Measurements from ENCODE around the gene SAP30L. TPM values are rescaled to one million over a fixed set of nuclear protein-coding genes. Genes with fewer than 3 reads are reported as not detected.

Gene SAP30L
- total RNA-seq, 2 donors from 2014 or later: 25.0 to 37.9 TPM

DNA sequence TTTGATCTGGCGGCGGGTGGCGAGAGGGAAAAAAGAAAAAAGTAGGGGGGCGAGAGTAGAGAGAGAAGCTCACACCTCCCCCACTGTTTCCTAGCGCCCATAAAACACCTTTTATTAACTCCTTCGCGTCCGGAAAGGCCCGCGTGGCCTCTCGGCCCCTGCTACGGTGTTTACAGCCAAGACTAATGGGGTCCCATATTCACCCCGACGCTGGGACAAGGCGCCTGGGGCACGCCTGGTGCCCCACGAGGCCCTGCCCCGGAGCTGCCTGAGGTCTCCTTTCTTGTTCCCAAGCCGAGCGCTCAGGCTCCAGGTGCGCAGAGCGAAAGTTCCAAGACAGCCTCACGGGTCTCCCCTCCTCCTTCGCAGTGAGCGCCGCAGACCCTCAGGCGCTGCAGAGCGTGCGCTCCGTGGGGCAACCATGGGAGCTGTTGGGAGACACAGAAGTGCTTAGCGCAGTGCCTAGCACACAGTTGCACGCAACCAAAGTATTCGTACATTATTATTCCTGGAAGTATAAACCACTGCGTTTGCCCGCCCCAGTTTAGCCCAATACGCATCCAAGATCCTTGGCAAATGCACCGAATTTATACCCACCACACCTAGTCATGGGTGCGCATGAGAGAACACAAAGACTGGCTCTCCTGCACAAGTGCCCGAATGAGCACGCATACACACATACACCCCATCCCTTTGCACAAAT is 27.9 kb downstream of the SAP30L start:
- Mint-ChIP-seq H3K27ac (no peak overlapping the region), H3K4me1 (peaks cover 40% of the 10 kb centered on the region), H3K4me3 (peak overlapping the region; percentile 64)

DNA sequence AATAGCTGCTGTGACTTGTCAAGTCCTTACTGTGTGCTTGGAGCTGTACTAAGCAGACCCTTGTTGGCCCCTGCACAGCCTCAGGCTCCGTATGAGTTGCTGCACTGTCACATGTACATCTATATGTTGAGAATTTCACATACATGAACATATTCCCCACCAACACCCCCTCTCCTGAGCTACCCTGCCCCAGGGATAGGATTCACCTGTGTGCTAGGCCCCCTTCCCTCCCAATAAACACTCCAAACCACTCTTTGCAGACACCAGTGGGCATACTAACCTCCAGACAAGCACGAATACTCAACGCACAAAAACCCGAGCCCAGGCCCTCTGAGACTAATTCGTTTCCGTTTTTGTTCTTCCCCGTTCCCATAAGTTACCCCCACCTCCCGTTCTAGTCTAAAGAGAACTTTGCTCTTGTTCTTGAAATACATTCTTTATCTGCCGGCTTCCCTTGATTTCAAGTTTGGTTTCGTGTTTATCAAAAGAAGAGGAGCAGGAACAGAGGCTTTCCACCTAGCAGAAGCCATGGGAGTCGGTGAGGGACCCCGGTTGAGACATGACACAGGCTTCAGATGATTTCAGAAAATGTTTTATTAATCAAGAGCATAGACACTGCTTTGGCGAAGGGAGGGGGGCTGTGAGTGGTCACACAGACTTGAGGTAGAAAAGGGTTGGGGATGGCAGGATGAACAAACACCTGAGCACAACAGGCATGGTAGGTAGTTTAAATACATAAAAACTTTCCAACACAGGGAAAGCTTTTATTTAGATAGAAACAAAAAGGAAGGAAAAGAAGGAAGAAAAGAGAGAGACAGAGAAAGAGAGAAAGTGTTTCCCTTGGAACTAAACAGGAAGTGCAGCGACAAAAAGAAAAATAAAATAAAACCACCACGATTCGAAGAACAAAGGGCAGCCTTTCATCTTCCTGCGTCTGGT is 28.9 kb downstream of the SAP30L start:
- Mint-ChIP-seq H3K27me3 (peaks cover 83% of the 10 kb centered on the region), H3K4me1 (peaks cover 44% of the 10 kb centered on the region), H3K36me3 (ENCODE audit: low read depth) (peaks cover 12% of the 10 kb centered on the region), H3K4me3 (peak overlapping the region; percentile 64), H3K27ac (no peak overlapping the region)
- no peak for ATAC-seq
- no peak for DNase-seq
- H3K9me3 ChIP-seq (ENCODE audit: control insufficient read depth, low read length, poor library complexity, severe bottlenecking): no peaks in the 10 kb centered on the region

More for the DNA sequence above, 27.9 kb downstream of the SAP30L start:
- H3K36me3 Mint-ChIP-seq (ENCODE audit: low read depth): peaks cover 9% of the 10 kb centered on the region
- H3K9me3 ChIP-seq (ENCODE audit: control insufficient read depth, low read length, poor library complexity, severe bottlenecking): no peaks in the 10 kb centered on the region
- DNase-seq (no peak), ATAC-seq (no peak)
- H3K27me3 Mint-ChIP-seq: peaks cover 84% of the 10 kb centered on the region

DNA sequence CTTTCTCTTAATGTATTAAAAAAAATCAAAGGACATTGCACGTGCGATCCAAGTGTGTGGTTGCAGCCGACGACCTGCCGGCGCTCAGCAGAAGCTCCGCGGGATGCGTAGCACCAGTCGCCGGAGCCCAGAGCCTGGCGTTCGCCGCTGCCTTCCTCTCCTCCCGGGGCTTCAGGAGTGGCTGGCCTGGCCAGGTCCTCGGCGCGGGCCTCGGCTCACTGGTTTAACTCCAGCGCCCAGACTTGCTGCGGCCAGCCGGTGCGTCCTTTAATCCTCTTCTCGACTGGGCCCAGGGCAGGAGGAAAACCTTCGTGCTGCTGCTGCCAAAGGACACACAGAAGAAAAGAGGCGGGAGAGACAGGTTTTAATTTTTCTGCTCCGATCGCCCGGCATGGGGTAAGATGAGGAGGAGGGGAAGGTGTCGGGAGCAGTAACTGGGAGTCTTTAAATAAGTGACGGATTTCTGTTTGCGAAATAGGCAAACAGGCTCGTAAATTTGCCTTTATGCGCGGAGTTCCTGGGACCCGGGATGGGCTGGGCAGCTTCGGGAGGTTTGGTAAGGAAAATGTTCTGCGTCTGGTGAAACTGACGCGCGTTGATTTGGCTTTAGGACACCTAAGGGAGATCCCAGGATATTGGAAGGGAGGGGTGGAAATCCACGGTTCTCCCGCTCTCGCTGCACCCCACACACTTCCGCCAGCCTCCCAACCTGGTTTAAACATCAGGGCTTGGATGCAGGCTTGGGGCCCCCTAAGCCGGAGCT is 30.0 kb downstream of the SAP30L start:
- DNase-seq (no peak), ATAC-seq (no peak)
- H3K4me3 Mint-ChIP-seq: peak overlapping the region; percentile 78
- peaks cover 16% of the 10 kb centered on the region for H3K36me3 Mint-ChIP-seq (ENCODE audit: low read depth)
- no peak overlapping the region for H3K27ac Mint-ChIP-seq
- H3K9me3 ChIP-seq (ENCODE audit: control insufficient read depth, low read length, poor library complexity, severe bottlenecking): no peaks in the 10 kb centered on the region
- peaks cover 84% of the 10 kb centered on the region for H3K27me3 Mint-ChIP-seq
- peaks cover 48% of the 10 kb centered on the region for H3K4me1 Mint-ChIP-seq

DNA sequence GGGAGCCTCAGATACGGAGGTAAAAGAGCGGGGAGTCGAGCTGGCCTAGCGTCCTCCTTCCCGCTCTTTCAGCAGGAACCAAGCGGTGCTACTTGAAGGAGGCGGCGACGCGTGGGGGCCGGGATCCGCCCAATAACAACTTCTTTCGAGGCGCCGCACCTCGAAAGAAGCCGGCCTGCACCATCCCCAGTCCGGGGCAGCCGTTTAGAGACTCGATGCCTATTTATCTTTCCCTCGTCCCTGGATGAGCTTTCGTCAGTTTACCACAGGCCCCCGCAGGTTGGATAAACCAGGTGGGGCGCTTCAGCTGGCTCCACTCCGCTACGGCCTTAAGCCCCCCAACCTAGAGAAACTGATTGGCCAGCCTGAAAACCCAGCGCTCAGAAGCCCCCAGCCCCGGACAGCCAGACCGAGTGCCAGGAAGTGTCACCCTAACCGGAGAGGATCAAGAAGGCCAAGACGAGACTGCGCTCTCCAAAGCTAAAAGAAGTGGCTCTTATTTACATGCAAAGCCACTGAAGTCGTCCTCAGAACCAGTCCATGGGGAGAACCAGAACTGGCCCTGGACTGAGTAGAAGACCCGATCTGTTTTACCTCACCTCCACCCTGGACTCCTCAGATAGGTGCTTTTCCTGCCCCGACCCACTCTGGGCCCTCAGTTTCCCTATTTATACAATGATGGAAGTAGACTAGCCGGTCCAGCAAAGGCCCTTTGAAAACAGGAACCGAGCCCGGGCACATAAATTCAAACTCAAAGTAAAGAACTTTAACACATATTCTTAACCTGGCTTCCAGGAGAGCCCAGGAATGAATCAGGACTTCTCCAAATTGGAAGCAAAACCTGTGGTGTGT is 30.8 kb downstream of the SAP30L start:
- H3K27ac Mint-ChIP-seq: peak overlapping the region; percentile 39
- ATAC-seq (no peak), DNase-seq (no peak)
- H3K27me3 Mint-ChIP-seq: peaks cover 84% of the 10 kb centered on the region
- peaks cover 47% of the 10 kb centered on the region for H3K4me1 Mint-ChIP-seq
- H3K9me3 ChIP-seq (ENCODE audit: control insufficient read depth, low read length, poor library complexity, severe bottlenecking): no peaks in the 10 kb centered on the region
- H3K4me3 Mint-ChIP-seq: peak overlapping the region; percentile 39
- H3K36me3 Mint-ChIP-seq (ENCODE audit: low read depth): peaks cover 16% of the 10 kb centered on the region

DNA sequence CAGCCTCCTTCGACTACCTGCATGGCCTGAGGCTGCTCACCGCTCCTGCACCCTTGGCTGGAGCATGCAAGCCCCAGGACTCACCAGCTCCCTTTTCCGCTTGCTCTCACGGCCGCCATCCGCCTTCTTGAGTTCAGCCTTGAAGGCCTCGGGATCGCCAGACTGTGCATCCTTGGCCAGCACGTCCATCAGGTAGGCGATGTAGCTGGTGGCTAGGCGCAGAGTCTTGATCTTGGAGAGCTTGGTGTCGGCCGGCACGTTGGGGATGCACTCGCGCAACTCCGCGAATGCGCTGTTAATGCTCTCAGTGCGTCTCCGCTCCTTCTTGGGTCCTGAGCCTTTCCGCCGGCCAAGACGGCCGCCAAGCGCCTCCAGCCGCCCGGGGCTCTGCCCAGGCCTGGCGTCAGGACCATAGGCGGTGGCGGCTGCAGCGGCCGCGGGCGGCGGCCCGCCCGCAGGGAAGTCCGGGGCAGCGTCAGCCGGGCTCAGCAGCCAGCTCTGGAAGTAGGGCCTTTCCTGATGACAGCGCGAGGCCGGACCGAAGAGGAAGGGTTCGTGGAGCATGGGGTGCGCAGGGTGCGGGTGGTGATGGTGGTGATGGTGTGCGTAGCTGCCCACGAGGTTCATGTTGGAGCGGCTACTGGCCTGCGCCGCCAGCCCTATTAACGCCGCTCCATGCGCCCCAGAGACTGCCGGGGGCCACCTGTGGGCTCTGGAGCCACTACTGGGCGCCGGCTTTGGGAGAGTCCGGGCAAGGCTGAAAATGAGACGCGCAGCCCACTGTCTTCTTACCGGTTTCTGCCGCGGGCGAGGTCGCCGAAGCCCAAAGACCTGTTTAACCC is 31.8 kb downstream of the SAP30L start:
- Mint-ChIP-seq H3K27ac (peak overlapping the region; percentile 39), H3K27me3 (peaks cover 89% of the 10 kb centered on the region), H3K4me3 (peak overlapping the region; percentile 49), H3K4me1 (peaks cover 47% of the 10 kb centered on the region), H3K36me3 (ENCODE audit: low read depth) (peaks cover 16% of the 10 kb centered on the region)
- no peaks in the 10 kb centered on the region for H3K9me3 ChIP-seq (ENCODE audit: control insufficient read depth, low read length, poor library complexity, severe bottlenecking)
- DNase-seq: no peak
- ATAC-seq: no peak

DNA sequence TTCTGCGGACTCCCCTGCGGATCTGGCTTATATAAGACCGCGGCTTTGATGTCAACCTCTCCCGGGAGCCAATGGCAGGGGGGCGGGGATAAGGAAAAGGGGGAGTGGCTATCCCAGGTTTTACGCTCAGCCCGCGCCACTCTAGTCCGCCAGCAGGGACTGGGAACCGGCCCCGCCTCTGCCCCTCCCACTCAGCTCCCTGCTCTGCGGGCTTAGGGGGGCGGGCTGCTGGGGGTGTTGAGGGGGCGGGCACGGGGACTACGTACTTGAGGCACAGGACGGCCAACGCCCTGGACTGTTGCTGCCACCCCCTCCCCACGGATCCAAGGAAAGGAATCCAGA is 32.4 kb downstream of the SAP30L start, which contains the start of gene HAND1:
Gene HAND1 (minus strand): TSS at position 4 of the 342 bp plus-strand sequence. CDS start 219 bp downstream, outside the sequence.
- ATAC-seq (no peak), DNase-seq (no peak)
- no peaks in the 10 kb centered on the region for H3K9me3 ChIP-seq (ENCODE audit: control insufficient read depth, low read length, poor library complexity, severe bottlenecking)
- peaks cover 47% of the 10 kb centered on the region for H3K4me1 Mint-ChIP-seq
- H3K27me3 Mint-ChIP-seq: peaks cover 89% of the 10 kb centered on the region
- peak within 1 kb of the TSS; percentile 51 for H3K4me3 Mint-ChIP-seq
- peak within 1 kb of the TSS; percentile 79 for H3K27ac Mint-ChIP-seq
- peaks cover 18% of the 10 kb centered on the region for H3K36me3 Mint-ChIP-seq (ENCODE audit: low read depth)

DNA sequence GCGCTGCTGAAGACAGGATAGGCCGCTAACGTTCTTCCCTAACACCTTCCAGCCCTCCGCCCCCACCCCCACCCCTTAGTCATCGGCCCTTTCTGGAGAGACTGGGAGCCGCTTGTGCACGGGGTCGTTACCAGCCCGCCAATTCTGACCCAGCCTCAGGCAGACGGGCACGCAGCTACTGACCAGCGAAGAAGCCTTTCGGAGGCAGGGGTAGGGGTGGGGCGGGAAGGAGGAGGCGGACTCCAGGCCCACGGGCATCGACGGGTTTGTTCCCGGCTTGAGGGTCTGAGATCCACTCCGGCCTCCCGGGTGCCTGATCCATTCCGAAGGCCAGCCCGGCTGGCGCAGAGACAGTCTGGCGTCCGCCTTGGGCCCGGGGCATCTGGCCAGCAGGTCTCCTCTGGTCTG is 33.0 kb downstream of the SAP30L start:
- peaks cover 89% of the 10 kb centered on the region for H3K27me3 Mint-ChIP-seq
- no peak overlapping the region for H3K27ac Mint-ChIP-seq
- H3K4me3 Mint-ChIP-seq: peak overlapping the region; percentile 51
- H3K4me1 Mint-ChIP-seq: peaks cover 45% of the 10 kb centered on the region
- peaks cover 18% of the 10 kb centered on the region for H3K36me3 Mint-ChIP-seq (ENCODE audit: low read depth)
- H3K9me3 ChIP-seq (ENCODE audit: control insufficient read depth, low read length, poor library complexity, severe bottlenecking): no peaks in the 10 kb centered on the region
- ATAC-seq (no peak), DNase-seq (no peak)

DNA sequence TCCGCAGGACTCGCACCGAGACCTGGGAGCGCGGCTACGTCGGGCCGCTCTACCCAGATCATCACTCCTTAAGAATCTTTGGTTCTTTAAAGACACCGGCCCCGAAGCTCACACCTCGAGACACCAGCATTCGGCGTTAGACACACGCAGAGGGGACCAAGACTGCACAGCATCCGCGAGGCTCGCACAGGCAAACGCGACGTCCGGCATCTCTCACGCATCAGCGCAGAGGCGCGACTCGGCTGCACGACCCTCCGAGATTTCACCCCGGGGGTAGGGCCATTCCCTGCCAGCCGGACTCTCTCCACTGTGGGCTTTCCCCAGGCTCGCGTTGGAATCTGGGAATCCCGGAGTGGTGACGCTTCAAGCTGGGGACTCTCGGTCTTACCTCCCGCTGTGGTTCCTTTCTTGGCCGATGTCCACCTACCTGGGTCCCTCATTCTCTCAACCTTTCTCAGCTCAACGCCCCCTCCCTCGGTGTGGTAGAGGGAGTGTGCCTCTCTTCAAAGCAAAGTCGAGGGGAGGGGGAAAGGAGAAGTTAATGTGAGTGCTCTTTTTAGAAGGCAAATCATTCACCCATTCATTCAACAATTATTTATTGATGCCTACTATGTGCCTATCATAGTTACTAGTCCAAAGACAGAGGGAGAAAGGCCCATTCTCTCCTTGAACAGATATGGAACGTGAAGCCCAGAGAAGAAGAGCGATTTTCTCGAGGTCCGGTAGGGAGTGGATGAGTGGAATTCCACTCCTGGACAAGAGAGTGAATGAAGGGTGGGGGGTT is 33.6 kb downstream of the SAP30L start:
- H3K4me3 Mint-ChIP-seq: peak overlapping the region; percentile 71

DNA sequence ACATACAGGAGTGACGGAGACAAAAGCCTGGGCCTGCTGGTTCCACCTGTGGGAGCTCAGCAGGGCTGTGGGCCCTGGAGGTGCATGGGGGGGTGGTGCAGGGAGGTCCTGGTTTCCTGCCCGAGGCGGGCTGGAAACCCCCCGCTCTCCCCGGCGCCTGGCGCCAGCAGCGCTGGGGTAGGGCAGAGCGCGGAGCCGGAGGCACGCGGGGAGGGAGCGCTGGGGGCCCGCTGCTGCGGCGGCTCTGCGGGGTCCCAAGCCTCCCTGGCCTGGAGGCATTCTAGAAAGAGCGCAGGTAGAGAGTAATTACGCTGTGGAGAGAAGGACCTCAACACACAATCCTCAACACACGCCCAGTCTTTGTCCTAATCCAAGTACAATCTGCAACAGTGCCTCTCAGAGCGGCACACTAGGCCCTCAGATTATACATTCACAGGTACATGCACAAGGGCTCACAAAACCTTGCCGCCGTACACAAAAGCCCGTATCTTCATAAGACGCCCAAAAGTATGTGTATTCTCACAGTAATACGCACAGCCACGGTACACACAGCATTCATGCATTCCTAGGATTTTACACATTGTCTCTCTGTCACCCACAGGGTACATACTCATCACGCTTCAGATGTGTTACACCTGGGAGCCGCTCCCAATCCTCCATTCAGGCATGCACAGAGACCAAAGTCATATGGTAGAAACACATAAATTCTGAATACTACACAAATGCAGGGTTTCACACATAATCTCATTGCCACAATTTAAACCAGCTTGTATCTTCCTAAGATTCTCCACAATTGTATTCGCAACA is 34.4 kb downstream of the SAP30L start:
- DNase-seq: no peak
- peaks cover 89% of the 10 kb centered on the region for H3K27me3 Mint-ChIP-seq
- peaks cover 12% of the 10 kb centered on the region for H3K36me3 Mint-ChIP-seq (ENCODE audit: low read depth)
- peak; percentile 65 for ATAC-seq
- H3K27ac Mint-ChIP-seq: peak overlapping the region; percentile 79
- H3K4me1 Mint-ChIP-seq: peaks cover 34% of the 10 kb centered on the region
- no peaks in the 10 kb centered on the region for H3K9me3 ChIP-seq (ENCODE audit: control insufficient read depth, low read length, poor library complexity, severe bottlenecking)
- H3K4me3 Mint-ChIP-seq: no peak overlapping the region

More for the DNA sequence above, 33.6 kb downstream of the SAP30L start:
- peaks cover 89% of the 10 kb centered on the region for H3K27me3 Mint-ChIP-seq
- peak overlapping the region; percentile 79 for H3K27ac Mint-ChIP-seq
- no peak for ATAC-seq
- peaks cover 18% of the 10 kb centered on the region for H3K36me3 Mint-ChIP-seq (ENCODE audit: low read depth)
- no peaks in the 10 kb centered on the region for H3K9me3 ChIP-seq (ENCODE audit: control insufficient read depth, low read length, poor library complexity, severe bottlenecking)
- peaks cover 42% of the 10 kb centered on the region for H3K4me1 Mint-ChIP-seq
- no peak for DNase-seq

DNA sequence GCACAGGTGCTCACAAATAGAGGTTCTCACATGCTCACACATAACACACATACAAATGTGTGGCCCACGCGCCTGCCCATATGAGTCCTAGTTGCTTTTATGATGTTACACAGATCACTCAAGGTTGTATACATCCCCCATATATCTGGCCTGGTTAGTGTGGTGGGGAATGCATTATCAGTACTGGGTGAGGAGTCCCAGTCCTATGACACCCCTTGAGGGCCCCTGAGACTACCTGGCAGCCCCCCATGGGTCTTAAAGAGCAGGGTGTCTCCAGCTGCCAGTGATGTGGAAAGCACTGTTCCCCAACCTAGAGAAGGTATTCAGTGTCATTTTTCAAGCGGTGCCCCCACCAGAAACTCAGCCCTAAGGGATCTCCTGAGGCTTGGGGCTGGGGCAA is 35.0 kb downstream of the SAP30L start:
- Mint-ChIP-seq H3K4me1 (peaks cover 31% of the 10 kb centered on the region), H3K36me3 (ENCODE audit: low read depth) (peaks cover 14% of the 10 kb centered on the region), H3K27ac (peak overlapping the region; percentile 64), H3K27me3 (peaks cover 89% of the 10 kb centered on the region), H3K4me3 (no peak overlapping the region)
- H3K9me3 ChIP-seq (ENCODE audit: control insufficient read depth, low read length, poor library complexity, severe bottlenecking): no peaks in the 10 kb centered on the region
- DNase-seq (no peak), ATAC-seq (no peak)

All from T-helper 17 cell (primary cell).